Measurements from ENCODE around the gene LGALS7.
"Not testable (repeated sequence)": the region's sequence is repeated elsewhere in the genome, so short reads cannot be mapped to it uniquely, and the experiment has no call there.

The LGALS7 gene

GRCh38 chr19:38773469-38774177 is at the start of gene LGALS7:
LGALS7 (minus strand) TSS chr19:38773517; CDS start chr19:38773492, 25 bp downstream.
- DNase-seq, result no peak

- not testable (repeated sequence) for DNase-seq
These were observed 48.0 kb upstream of the LGALS7 start for GRCh38 chr19:38821230-38821825.

GRCh38 chr19:38819231-38819920 is 46.1 kb upstream of the LGALS7 start:
- no peak for DNase-seq

GRCh38 chr19:38817081-38817480 is 43.8 kb upstream of the LGALS7 start:
- DNase-seq, result no peak

GRCh38 chr19:38816131-38816750 is 42.9 kb upstream of the LGALS7 start:
- no peak for DNase-seq

GRCh38 chr19:38815059-38816001 is 42.0 kb upstream of the LGALS7 start:
- no peak for DNase-seq

GRCh38 chr19:38813932-38814331 is 40.6 kb upstream of the LGALS7 start:
- DNase-seq, result not testable (repeated sequence)

GRCh38 chr19:38813323-38813722 is 40.0 kb upstream of the LGALS7 start:
- DNase-seq, result no peak

GRCh38 chr19:38812841-38813320 is 39.6 kb upstream of the LGALS7 start, which contains the start of gene LGALS4:
LGALS4 (minus strand) TSS chr19:38812945; CDS start chr19:38812886, 59 bp downstream.
- no peak for DNase-seq

GRCh38 chr19:38812009-38812840 is 38.9 kb upstream of the LGALS7 start:
- DNase-seq, result no peak

GRCh38 chr19:38809592-38810252 is 36.4 kb upstream of the LGALS7 start:
- DNase-seq, result no peak

GRCh38 chr19:38808741-38809140 is 35.4 kb upstream of the LGALS7 start:
- DNase-seq, result no peak

GRCh38 chr19:38807374-38808098 is 34.2 kb upstream of the LGALS7 start:
- DNase-seq, result peak; percentile 16

- DNase-seq, result no peak
These were observed 33.1 kb upstream of the LGALS7 start for GRCh38 chr19:38806371-38806770.

- DNase-seq, result no peak
These were observed 31.9 kb upstream of the LGALS7 start for GRCh38 chr19:38805180-38805579.

- no peak for DNase-seq
These were observed 30.2 kb upstream of the LGALS7 start for GRCh38 chr19:38803543-38803942.

GRCh38 chr19:38801359-38802095 is 28.2 kb upstream of the LGALS7 start:
- DNase-seq, result no peak

- DNase-seq, result no peak
These were observed 27.4 kb upstream of the LGALS7 start for GRCh38 chr19:38800577-38801347.
